ENCODE data around the gene PAFAH1B2.

GRCh38 chr11:117170210-117170609 is 26.1 kb downstream of the PAFAH1B2 start:
- TF ChIP-seq CTCF (IDR thresholded peaks at IDR 0.05; ENCODE audit: low read depth, low read length, poor library complexity, severe bottlenecking) (no peak), EZH2phosphoT487 (IDR thresholded peaks at IDR 0.05; ENCODE audit: borderline replicate concordance, low read length) (no peak)
